ENCODE data around the gene FLCN.
"Not testable (repeated sequence)": the region's sequence is repeated elsewhere in the genome, so short reads cannot be mapped to it uniquely, and the experiment has no call there.

DNA sequence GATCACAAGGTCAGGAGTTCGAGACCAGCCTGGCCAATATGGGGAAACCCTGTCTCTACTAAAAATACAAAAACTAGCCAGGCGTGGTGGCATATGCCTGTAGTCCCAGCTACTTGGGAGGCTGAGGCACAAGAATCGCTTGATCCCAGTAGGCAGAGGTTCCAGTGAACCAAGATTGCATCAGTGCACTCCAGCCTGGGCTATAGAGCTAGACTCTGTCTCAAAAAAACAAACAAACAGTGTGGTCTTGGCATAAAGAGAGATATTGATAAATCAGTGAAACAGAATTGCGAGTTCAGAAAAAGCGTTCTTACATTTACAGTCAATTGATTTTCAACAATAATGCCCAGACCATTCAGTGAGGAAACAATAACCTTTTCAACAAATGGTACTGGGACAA lies 41.5 kb downstream of the FLCN start:
- not testable (repeated sequence) for TF ChIP-seq JUN (IDR thresholded peaks at IDR 0.05; ENCODE audit: borderline replicate concordance, insufficient read depth, insufficient read length, low read depth); POLR2AphosphoS5 (IDR thresholded peaks at IDR 0.05; ENCODE audit: insufficient read depth, low read depth, low read length); CTCF (IDR thresholded peaks at IDR 0.05; ENCODE audit: extremely low read depth in 1 of 2, insufficient read depth in 1 of 2, low read depth in 1 of 2, low read length in 2 of 2); POLR2A (IDR thresholded peaks at IDR 0.05; ENCODE audit: low read depth, low read length); EZH2 (IDR thresholded peaks at IDR 0.05; ENCODE audit: borderline replicate concordance, low read depth, low read length, severe bottlenecking)
